MM.1S (cell line): ENCODE measurements around the gene APBB1.

Experiments
- CTCF ChIP-seq: fragments of 300-600 bp; sonication (generic); IDR thresholded peaks from 2 replicates; pipeline ENCODE4 v1.5.1; 2016; ENCODE audit warnings: antibody characterized with exemption, low read length, mixed read lengths
- EZH2 ChIP-seq: fragments of 300-600 bp; sonication (generic); optimal IDR thresholded peaks from 2 replicates; pipeline ENCODE3; 2017; ENCODE audit warnings: low read depth, mild to moderate bottlenecking, antibody characterized with exemption, low read length, mixed read lengths

- no peak for TF ChIP-seq CTCF
- TF ChIP-seq EZH2: no peak
These were observed 5.1 kb downstream of the APBB1 start for GRCh38 chr11:6413791-6414201.
